Muscle of back (tissue), 11 donors: Measurements from ENCODE around the gene CLDN16. TPM values are rescaled to one million over a fixed set of nuclear protein-coding genes. Genes with fewer than 3 reads are reported as not detected.

Experiments
- DNase-seq, 3 donors: peaks; one replicate each; pipeline versions ENCODE4 v3.0.0 to v3.0.0-alpha.2; 2013
- polyA plus RNA-seq, 10 donors: library from polyadenylated mRNA; unstranded; fragments of 120-200 nt; gene quantifications; one replicate each; pipeline ENCODE4 v1.2.1, GENCODE V29; 2013; ENCODE audit not compliant: insufficient read length in 10 of 10

Gene CLDN16
- polyA plus RNA-seq, 10 donors, result 0.04 to 0.45 (median 0.21) TPM; not detected in 2

- DNase-seq, result peak; percentile 19 to 38 (median 28)
These were observed 9.6 kb upstream of the CLDN16 start for GRCh38 chr3:190378240-190378891.

DNA sequence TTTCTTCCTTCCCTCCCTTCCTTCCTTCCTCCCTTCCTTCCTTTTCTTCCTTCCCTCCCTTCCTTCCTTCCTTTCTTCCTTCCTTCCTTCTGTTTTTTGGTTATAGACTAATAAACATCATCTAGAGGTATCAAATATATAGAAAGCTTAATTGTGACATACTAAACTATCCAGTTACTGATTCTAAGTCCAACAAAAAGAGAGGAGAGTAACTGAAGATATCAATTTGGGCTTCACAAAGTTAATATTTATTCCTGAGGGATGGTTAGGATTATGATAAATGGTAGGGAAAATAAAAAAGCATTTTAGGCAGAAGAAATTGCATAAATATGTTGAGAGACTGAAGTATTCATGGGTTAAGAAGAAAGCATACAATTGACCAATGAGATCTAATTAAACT, 7.8 kb upstream of the CLDN16 start:
- no peak for DNase-seq

DNA sequence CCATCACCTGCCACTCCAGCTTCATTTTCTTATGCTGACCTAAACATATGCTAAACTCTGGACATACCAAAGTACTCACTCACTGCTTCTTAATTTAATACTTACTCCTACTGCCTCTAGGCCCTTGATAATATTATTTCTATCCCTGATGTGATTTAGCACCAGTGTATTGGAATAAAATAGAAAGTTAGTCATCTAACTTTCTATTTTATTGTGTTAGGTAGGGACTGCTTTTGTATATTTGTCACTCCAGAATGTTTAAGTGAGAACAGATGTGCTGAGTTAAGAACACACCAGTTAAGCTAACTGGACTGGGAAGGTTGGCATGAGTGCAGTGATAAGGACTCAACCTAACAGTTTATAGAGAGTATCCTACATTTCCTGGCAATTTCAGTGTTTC, 6.5 kb upstream of the CLDN16 start:
- DNase-seq, result no peak

GRCh38 chr3:190382082-190382481, 5.9 kb upstream of the CLDN16 start:
- peak in 1 of 3 donors; percentile 42 for DNase-seq

- DNase-seq, result peak in 1 of 3 donors; percentile 11
These were observed 3.6 kb upstream of the CLDN16 start for GRCh38 chr3:190384309-190384756.

DNA sequence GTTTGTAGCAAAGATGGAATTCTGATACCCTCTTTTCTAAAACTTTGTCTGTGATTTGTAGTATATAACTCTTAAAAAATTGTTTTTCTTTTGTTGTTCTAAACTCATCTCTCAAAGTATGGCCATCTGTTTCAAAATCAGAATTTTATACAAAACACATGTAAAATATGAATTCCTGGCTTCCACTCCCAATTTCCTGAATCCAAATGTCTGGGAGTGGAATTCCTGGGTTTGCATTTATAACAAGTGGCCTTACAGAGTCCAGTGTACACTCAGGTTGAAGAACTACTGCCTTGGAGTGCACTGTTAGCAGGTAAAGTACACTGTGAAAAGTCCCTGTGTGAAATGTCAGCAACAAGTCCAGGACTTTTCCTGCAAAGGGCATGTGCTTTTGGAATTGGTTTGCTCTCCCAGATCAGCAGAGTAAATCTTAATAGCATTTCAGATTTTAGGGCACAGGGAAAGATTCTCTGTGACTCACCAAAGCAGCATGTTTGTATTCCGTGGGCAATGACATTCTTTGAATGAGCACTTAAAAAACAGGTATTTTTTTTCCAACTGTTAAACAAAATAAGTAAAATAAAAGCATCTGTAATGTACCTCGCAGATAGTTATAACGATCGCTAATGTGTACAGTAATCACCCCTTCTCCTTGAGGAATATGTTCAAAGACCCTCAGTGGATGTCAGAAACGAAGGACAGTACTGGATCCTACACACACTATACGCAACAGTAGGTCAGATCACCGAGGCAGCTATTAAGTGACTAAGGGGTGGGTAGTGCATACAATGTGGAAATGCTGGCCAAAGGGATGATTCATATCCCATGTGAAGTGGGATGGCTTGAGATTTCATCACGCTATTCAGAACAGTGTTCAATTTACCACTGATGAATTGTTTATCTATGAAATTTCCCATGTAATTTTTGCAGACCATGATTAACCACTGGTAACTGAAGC, 2.0 kb upstream of the CLDN16 start:
- DNase-seq, result peak; percentile 51 to 88 (median 60)

GRCh38 chr3:190388703-190389102, 740 bp downstream of the CLDN16 start:
- DNase-seq, result no peak

- DNase-seq, result no peak
These were observed 8.0 kb downstream of the CLDN16 start for GRCh38 chr3:190396001-190396400.

GRCh38 chr3:190397889-190398288, 9.9 kb downstream of the CLDN16 start:
- DNase-seq, result no peak

- no peak for DNase-seq
These were observed 11.7 kb downstream of the CLDN16 start for GRCh38 chr3:190399677-190400076.

DNA sequence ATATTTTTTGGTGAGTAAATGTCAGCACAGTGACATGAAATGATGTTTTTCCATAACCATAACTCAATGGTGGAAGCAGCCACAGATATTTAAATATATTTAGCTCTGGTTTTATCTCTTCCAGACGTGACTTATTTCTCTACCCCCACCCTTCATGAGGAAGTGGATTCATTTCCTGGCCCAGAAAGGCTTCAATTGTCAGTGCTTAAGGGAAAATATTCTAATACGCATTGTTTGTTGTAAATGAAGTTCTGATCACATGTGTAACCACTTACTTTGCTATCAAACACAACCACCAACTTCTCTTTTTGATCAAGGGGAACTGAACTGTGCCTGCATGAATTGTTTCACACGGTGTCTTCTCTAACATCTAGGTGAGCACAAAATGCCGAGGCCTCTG, 14.0 kb downstream of the CLDN16 start:
- peak in 1 of 3 donors; percentile 18 for DNase-seq

- no peak for DNase-seq
These were observed 16.8 kb downstream of the CLDN16 start for GRCh38 chr3:190404715-190405114.

- no peak for DNase-seq
These were observed 26.3 kb downstream of the CLDN16 start for GRCh38 chr3:190414297-190414696.

- no peak for DNase-seq
These were observed 36.1 kb downstream of the CLDN16 start for GRCh38 chr3:190424108-190424477.

DNA sequence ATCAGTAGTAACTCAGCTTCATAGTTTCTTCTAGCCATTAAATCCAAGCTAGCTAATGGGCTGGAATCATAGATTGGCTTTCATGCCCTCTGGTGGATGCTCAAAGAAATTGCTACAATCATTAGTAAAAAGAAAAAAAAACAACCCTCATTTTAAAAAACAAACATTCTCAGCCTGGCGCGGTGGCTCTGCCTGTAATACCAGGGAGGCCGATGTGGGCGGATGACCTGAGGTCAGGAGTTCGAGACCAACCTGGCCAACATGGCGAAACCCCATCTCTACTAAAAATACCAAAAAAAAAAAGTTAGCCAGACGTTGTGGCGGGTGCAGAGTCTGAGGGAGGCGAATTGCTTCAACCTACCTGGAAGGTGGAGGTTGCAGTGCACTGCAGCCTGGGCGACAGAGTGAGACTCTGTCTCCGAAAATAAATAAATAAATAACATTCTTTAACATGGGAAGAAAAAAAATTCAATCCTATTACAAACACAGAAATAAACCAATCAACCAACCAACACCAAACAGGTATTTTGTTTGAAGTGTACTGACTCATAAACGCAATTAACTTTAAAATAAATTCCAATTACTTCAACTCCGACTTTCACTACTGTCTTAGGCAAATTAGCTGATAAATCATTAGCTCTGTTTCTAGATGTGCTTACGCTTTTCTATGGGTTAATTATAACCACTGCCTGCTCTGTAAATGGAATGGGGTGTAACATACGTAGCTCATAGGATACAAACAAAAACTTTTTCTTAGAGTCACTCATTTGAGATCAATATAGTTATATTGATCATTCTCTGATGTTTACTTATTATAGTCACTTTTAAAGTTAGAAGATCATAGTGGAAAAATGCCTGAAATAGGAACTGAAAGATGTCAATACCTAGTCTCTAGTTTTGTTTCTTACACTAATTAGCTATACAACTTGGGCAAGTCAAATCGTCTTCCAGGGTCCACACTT, 36.8 kb downstream of the CLDN16 start:
- peak; percentile 41 to 67 (median 51) for DNase-seq

GRCh38 chr3:190425833-190426232, 37.9 kb downstream of the CLDN16 start:
- DNase-seq, result no peak

GRCh38 chr3:190426806-190427507, 39.0 kb downstream of the CLDN16 start:
- DNase-seq, result no peak

DNA sequence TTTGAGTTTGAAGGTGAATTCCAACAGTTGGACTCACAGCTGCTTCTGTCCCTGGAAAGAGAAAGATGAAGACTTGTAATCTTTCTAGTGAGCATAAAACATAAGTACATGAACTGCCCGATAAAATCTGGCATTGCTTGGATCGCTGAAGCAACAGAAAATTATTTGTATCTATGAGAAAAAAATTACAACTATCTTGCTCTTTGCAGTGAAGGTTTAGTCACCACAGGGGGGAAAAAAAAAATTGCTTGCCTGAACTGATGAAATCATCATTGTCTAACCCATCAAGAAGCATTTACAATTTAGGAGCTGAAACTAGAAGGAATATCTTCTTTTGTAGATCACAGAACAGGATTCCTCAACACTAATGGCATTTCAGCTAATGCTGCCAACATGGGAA, 41.7 kb downstream of the CLDN16 start:
- DNase-seq, result peak in 1 of 3 donors; percentile 7

- DNase-seq, result no peak
These were observed 42.9 kb downstream of the CLDN16 start for GRCh38 chr3:190430906-190431305.

- DNase-seq, result no peak
These were observed 44.3 kb downstream of the CLDN16 start for GRCh38 chr3:190432216-190432615.

DNA sequence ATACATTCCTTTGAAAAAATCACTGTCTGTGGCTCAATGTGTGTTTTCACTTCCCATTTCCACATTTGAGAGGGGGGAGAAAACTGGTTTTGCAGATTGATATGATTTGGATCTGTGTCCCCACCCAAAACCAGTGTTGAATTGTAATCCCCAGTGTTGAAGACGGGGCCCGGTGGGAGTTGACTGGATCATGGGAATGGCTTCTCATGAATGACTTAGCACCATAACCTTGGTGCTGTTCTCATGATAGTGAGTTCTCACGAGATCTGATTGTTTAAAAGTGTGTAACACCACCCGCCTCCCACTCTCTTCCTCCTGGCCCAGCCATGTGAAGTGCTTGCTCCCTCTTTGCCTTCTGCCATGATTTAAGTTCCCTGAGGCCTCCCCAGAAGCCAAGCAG, 45.7 kb downstream of the CLDN16 start:
- no peak for DNase-seq
